Panc1 (cell line): Measurements from ENCODE around the gene DOCK8. TPM values are rescaled to one million over a fixed set of nuclear protein-coding genes. Genes with fewer than 3 reads are reported as not detected.

Experiments used
- ATAC-seq: fragments of 200-7000 bp; cut with Tn5 transposase; 2 replicates; pipeline ENCODE4 v1.9.1; 2020; ENCODE audit warnings: mild to moderate bottlenecking, moderate library complexity
- BruUV-seq: library from RNA; stranded (reverse); fragments of 400-500 nt; replicated peaks from 2 replicates; lab custom pipeline; 2021; lab: Mats Ljungman, UMichigan
- CTCF ChIA-PET: fragments of 300-600 bp; sonication (Branson Sonifier 250); formaldehyde crosslinking; loops from one replicate; lab custom pipeline; 2022; ENCODE audit warnings: antibody characterized with exemption; lab: Charles Lee
- POLR2A ChIA-PET: fragments of 300-600 bp; sonication (Branson Sonifier 250); formaldehyde crosslinking; loops from one replicate; lab custom pipeline; 2022; ENCODE audit warnings: antibody characterized with exemption; lab: Charles Lee
- DNase-seq: peaks from one replicate; pipeline ENCODE4 v3.0.0-alpha.2; 2010; ENCODE audit warnings: low read depth, low spot score
- H3K27ac ChIP-seq: 2 replicates; pipeline ENCODE4 v1.5.1; 2011; ENCODE audit warnings: mild to moderate bottlenecking, low read length, inconsistent platforms
- H3K27me3 ChIP-seq: fragments of 200-500 bp; sonication (Bioruptor generic); 2 replicates; pipeline ENCODE4 v1.6.0; 2014; ENCODE audit warnings: low read length, inconsistent platforms; ENCODE audit not compliant: control insufficient read depth, insufficient read depth
- H3K36me3 ChIP-seq: fragments of 200-500 bp; sonication (Bioruptor generic); 2 replicates; pipeline ENCODE4 v1.5.1; 2014; ENCODE audit warnings: inconsistent platforms, mild to moderate bottlenecking, low read length, moderate library complexity; ENCODE audit not compliant: control insufficient read depth, insufficient read depth
- H3K4me1 ChIP-seq: 2 replicates; pipeline ENCODE4 v1.5.1; 2011; ENCODE audit warnings: inconsistent platforms, mild to moderate bottlenecking, low read length, moderate library complexity; ENCODE audit not compliant: control insufficient read depth, insufficient read depth
- H3K4me3 ChIP-seq, 2 experiments: 2 replicates each; pipeline ENCODE4 v1.5.1; 2011 to 2012; ENCODE audit warnings: low read depth in 2 of 2, low read length in 2 of 2, mild to moderate bottlenecking in 2 of 2, inconsistent platforms in 1 of 2, moderate library complexity in 1 of 2
- H3K9me3 ChIP-seq: fragments of 200-500 bp; sonication (Bioruptor generic); 2 replicates; pipeline ENCODE4 v1.5.1; 2014; ENCODE audit warnings: low read depth, mild to moderate bottlenecking, inconsistent platforms, low read length, moderate library complexity; ENCODE audit not compliant: control insufficient read depth, insufficient read depth
- POLR2AphosphoS5 ChIP-seq: IDR thresholded peaks from 2 replicates; pipeline ENCODE4 v1.6.1; 2012; ENCODE audit warnings: mild to moderate bottlenecking, low read depth, low read length, moderate library complexity
- SIN3A ChIP-seq: IDR thresholded peaks from 2 replicates; pipeline ENCODE4 v1.6.1; 2012; ENCODE audit warnings: low read depth, mild to moderate bottlenecking, low read length, moderate library complexity, borderline replicate concordance; ENCODE audit not compliant: insufficient read depth
- TCF7L2 ChIP-seq: IDR thresholded peaks from 2 replicates; pipeline ENCODE4 v1.6.1; 2011; ENCODE audit warnings: mild to moderate bottlenecking, low read depth, low read length, inconsistent platforms
- in situ Hi-C: cut with HindIII; loops from 2 replicates; pipeline ENCODE4 v1.10.0; 2016; ENCODE audit warnings: low sequenced_read_pairs, low pct_unique_long_range_greater_than_20kb
- intact Hi-C: fragments of 100-400 bp; cut with micrococcal nuclease; formaldehyde crosslinking; loops from one replicate; pipeline ENCODE4 v1.10.0; 2022; ENCODE audit not compliant: unreplicated experiment
- total RNA-seq: library from RNA; stranded (reverse); gene quantifications from one replicate; pipeline ENCODE4 v1.2.1, GENCODE V29; 2021; ENCODE audit not compliant: unreplicated experiment
- TF ChIP-seq, protein P1 (sequence below), 2 experiments: IDR thresholded peaks; 2 replicates each; pipeline ENCODE4 v1.6.1; 2011 to 2012; ENCODE audit warnings: low read depth in 2 of 2, control low read depth in 1 of 2, low read length in 1 of 2, mild to moderate bottlenecking in 1 of 2, moderate library complexity in 1 of 2; ENCODE audit not compliant: insufficient read depth in 1 of 2
- TF ChIP-seq, protein P2 (sequence below): fragments of 450-650 bp; IDR thresholded peaks from 2 replicates; pipeline ENCODE4 v1.5.1; 2017; ENCODE audit warnings: mild to moderate bottlenecking

The DOCK8 gene
- total RNA-seq, 1 experiment from 2014 or later: 1.4 TPM

DNA sequence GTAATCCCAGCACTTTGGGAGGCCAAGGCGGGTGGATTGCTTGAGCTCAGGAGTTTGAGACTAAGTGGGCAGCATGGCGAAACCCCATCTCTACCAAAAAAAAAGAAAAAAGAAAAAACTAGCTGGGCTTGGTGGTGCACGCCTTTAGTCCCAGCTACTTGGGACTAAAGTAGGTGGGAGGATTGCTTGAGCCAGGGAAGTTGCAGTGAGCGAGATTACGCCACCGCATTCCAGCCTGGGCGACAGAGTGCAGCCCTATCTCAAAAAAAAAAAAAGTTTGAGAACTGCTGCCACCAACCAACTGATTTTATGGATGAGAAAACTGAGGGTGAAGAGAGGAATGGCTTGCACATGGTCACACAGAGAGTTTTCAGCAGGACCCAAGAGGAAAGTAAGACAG lies 175.1 kb downstream of the DOCK8 start:
- CTCF ChIA-PET: no interaction called here
- in situ Hi-C loops: no loop called here

DNA sequence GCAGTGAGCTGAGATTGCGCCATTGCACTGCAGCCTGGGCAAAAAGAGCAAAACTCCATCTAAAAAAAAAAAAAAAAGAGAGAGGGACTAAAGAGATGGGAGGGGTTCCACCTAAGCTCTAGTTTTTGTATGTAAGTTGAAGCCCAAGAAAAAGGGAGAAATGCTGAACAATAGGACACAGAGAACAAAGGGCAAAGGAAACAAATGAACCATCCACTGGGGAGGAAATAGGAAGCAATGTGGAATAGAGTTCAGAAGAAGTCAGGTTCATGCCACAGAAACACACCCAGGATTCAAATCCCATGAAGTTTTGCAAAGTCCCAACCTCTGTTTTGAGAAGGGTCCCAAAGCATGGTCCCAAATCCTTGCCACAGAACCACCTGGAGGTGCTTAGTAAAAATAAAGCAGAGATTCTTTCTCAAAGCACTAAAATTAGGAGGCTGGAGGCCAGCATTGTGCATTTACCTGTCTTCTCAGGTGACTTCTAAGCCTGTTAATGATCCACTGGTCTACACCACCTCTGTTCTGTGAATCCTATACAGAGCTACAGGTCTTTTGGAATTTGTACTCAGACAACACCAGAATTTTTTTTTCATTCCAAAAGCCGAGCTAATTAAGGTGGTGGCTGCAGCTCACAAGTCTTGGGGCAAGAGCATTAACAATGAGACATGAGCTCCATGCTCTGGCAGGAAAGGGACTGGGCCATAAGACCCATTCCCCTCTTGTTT lies 177.6 kb downstream of the DOCK8 start:
- Histone ChIP-seq H3K27ac (no peak overlapping the region), H3K36me3 (no peaks in the 10 kb centered on the region), H3K27me3 (no peaks in the 10 kb centered on the region), H3K4me3 (no peak overlapping the region), H3K9me3 (no peaks in the 10 kb centered on the region), H3K4me1 (no peaks in the 10 kb centered on the region)
- ATAC-seq: no peak
- POLR2A ChIA-PET: no interaction called here
- no TSS peak for BruUV-seq
- no peak for DNase-seq
- TF ChIP-seq POLR2AphosphoS5 (no peak), SIN3A (no peak), TCF7L2 (no peak)
- TF ChIP-seq, protein P1, sequence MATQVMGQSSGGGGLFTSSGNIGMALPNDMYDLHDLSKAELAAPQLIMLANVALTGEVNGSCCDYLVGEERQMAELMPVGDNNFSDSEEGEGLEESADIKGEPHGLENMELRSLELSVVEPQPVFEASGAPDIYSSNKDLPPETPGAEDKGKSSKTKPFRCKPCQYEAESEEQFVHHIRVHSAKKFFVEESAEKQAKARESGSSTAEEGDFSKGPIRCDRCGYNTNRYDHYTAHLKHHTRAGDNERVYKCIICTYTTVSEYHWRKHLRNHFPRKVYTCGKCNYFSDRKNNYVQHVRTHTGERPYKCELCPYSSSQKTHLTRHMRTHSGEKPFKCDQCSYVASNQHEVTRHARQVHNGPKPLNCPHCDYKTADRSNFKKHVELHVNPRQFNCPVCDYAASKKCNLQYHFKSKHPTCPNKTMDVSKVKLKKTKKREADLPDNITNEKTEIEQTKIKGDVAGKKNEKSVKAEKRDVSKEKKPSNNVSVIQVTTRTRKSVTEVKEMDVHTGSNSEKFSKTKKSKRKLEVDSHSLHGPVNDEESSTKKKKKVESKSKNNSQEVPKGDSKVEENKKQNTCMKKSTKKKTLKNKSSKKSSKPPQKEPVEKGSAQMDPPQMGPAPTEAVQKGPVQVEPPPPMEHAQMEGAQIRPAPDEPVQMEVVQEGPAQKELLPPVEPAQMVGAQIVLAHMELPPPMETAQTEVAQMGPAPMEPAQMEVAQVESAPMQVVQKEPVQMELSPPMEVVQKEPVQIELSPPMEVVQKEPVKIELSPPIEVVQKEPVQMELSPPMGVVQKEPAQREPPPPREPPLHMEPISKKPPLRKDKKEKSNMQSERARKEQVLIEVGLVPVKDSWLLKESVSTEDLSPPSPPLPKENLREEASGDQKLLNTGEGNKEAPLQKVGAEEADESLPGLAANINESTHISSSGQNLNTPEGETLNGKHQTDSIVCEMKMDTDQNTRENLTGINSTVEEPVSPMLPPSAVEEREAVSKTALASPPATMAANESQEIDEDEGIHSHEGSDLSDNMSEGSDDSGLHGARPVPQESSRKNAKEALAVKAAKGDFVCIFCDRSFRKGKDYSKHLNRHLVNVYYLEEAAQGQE (IDR thresholded peaks at IDR 0.05; ENCODE audit: insufficient read depth in 1 of 2, low read depth in 2 of 2, low read length in 1 of 2): no peak
- TF ChIP-seq, protein P2, sequence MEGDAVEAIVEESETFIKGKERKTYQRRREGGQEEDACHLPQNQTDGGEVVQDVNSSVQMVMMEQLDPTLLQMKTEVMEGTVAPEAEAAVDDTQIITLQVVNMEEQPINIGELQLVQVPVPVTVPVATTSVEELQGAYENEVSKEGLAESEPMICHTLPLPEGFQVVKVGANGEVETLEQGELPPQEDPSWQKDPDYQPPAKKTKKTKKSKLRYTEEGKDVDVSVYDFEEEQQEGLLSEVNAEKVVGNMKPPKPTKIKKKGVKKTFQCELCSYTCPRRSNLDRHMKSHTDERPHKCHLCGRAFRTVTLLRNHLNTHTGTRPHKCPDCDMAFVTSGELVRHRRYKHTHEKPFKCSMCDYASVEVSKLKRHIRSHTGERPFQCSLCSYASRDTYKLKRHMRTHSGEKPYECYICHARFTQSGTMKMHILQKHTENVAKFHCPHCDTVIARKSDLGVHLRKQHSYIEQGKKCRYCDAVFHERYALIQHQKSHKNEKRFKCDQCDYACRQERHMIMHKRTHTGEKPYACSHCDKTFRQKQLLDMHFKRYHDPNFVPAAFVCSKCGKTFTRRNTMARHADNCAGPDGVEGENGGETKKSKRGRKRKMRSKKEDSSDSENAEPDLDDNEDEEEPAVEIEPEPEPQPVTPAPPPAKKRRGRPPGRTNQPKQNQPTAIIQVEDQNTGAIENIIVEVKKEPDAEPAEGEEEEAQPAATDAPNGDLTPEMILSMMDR: no peak
- intact Hi-C loops (no loop called here), in situ Hi-C loops (no loop called here)
- CTCF ChIA-PET: no interaction called here

More for the DNA sequence above, 175.1 kb downstream of the DOCK8 start:
- TF ChIP-seq POLR2AphosphoS5: no peak
- TF ChIP-seq TCF7L2: no peak
- TF ChIP-seq, protein P2: no peak
- TF ChIP-seq SIN3A: no peak
- TF ChIP-seq, protein P1 (IDR thresholded peaks at IDR 0.05; ENCODE audit: insufficient read depth in 1 of 2, low read depth in 2 of 2, low read length in 1 of 2): no peak
- BruUV-seq: no TSS peak
- intact Hi-C loops: loop anchor here (10.0 kb wide), 1 partner anchor 375 kb away; no protein-coding TSS in a partner anchor
- no peak for ATAC-seq
- no peaks in the 10 kb centered on the region for H3K9me3 ChIP-seq
- H3K27me3 ChIP-seq: no peaks in the 10 kb centered on the region
- no peaks in the 10 kb centered on the region for H3K4me1 ChIP-seq
- no peak overlapping the region for H3K4me3 ChIP-seq
- H3K27ac ChIP-seq: no peak overlapping the region
- no peaks in the 10 kb centered on the region for H3K36me3 ChIP-seq
- DNase-seq: no peak
- POLR2A ChIA-PET: no interaction called here
